ENCODE results near the gene TMPRSS6.

DNA sequence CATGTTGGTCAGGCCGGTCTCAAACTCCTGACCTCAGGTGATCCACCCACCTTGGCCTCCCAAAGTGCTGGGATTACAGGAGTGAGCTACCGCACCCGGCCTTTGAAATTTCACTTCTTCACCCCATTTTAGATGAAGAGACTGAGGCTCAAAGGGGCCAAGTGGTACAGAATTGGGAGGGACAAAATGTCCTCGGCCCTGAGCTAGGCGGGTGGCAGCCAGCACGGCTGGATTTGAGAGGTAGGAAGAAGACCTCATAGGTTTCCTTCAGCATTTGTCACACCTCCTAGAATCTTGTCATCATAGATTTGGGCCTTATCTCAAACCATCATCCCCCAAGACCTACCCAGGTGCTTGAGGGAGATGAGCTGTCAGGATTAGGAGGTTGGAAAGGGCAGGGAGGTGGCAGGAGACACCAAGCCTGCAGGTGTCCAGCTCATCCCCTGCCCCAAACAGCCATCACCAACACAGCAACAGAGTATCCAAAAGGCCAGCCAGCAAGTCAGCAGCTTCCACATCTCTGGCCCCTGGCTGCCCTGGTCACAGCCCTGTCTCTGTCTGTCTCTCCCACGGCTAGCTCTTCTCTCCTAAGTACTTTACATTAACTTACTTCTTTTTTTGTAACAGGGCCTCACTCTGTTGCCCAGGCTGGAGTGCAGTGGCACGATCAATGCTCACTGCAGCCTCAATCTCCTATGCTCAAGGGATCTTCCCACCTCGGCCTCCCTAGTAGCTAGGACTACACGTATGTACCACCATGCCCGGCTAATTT is 11.2 kb upstream of the TMPRSS6 start:
- TF ChIP-seq ZNF274 (IDR thresholded peaks at IDR 0.05; ENCODE audit: low read depth, low read length) (no peak), YY1 (IDR thresholded peaks at IDR 0.05; ENCODE audit: insufficient read depth, insufficient read length) (no peak)

All from NT2/D1 (cell line).